ENCODE measurements around the gene RNF166.

The RNF166 gene

DNA sequence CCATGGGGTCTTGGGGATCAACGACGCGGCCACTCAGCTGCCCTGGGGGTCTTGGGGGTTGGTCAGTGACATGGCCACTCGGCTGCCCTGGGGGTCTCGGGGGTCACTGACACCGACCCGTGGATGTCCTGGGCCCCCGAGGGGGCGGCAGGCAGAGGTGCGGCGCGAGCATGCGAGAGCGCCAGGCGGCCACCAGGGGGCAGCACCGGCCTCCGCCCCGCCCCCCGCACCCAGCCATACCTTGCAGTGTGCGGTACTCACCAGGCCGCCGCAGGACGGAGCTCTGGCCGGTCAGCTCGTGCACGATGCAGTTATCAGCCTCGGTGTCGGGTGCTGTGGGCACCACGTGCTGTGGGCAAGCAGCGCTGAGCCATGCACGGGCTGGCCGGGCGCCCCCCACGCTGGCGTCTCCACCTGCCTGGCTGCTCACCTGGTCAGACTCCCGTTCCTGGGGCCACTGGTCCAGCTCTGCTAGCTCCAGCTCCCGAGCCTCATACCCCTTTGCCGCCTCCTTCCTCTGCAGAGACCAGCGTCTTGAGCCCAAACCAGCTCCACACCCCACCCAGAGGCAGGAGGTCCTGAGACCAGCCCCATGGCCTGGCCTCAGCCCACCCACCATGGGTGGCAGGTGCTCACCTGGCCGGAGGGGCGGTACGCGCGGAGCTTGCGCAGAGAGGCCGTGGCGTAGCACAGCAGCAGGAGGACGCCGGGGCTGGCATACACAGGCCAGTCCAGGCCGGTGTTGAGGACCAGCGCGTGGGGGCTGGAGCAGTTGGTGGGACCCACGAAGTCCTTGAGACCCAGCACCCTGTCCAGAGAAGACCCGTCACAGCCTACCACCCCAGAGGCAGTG, 31.3 kb upstream of the RNF166 start:
- H3K27me3 ChIP-seq (ENCODE audit: control insufficient read depth, insufficient read depth, low read length), result no peaks in the 10 kb centered on the region
- H3K9ac ChIP-seq (ENCODE audit: low read length), result no peak overlapping the region
- H3K27ac ChIP-seq (ENCODE audit: low read length), result no peak overlapping the region
- H3K4me1 ChIP-seq (ENCODE audit: control insufficient read depth, low read depth, low read length), result no peaks in the 10 kb centered on the region
- H3K4me3 ChIP-seq (ENCODE audit: low read length), result no peak overlapping the region
- H3K36me3 ChIP-seq (ENCODE audit: control insufficient read depth, low read depth, low read length), result peaks cover 6% of the 10 kb centered on the region
- H3K9me3 ChIP-seq (ENCODE audit: control insufficient read depth, low read depth, low read length), result no peaks in the 10 kb centered on the region

DNA sequence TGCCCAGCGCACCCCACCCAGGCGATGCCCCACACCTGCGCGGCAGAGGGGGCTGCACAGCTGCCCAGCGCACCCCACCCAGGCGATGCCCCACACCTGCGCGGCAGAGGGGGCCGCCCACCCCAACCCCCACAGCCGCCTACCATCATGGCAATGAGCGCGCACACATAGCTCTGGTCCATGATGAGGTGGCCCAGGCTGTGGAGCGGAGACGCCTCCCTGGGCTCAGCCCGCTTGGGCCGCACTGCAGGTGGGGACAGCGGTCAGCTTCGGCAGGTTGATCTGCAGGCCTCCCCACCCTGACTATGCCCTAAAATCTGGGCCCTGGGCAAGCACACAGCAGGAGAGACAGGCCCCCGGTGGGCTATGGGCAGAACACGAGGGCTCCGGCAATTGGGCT, 30.3 kb upstream of the RNF166 start:
- H3K9me3 ChIP-seq (ENCODE audit: control insufficient read depth, low read depth, low read length), result no peaks in the 10 kb centered on the region
- H3K27me3 ChIP-seq (ENCODE audit: control insufficient read depth, insufficient read depth, low read length), result no peaks in the 10 kb centered on the region
- H3K4me1 ChIP-seq (ENCODE audit: control insufficient read depth, low read depth, low read length), result no peaks in the 10 kb centered on the region
- H3K9ac ChIP-seq (ENCODE audit: low read length), result no peak overlapping the region
- H3K4me3 ChIP-seq (ENCODE audit: low read length), result no peak overlapping the region
- peaks cover 6% of the 10 kb centered on the region for H3K36me3 ChIP-seq (ENCODE audit: control insufficient read depth, low read depth, low read length)
- no peak overlapping the region for H3K27ac ChIP-seq (ENCODE audit: low read length)

DNA sequence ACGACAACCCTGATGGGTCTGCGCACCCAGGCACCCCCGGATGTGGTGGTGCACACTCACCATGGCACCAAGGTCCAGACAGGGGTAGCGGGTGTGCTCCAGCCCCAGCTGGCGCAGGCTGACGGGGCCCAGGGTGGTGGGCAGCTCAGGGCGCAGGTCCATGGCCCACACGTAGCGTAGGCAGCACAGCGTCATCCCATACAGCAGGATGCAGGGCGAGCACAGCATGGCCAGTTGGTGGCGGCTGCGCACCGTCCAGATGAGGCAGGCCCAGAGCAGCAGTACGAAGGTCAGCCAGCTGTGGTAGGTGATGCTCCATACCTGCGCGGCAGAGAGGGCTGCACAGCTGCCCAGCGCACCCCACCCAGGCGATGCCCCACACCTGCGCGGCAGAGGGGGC, 29.9 kb upstream of the RNF166 start:
- Histone ChIP-seq H3K36me3 (ENCODE audit: control insufficient read depth, low read depth, low read length) (peaks cover 6% of the 10 kb centered on the region), H3K27me3 (ENCODE audit: control insufficient read depth, insufficient read depth, low read length) (no peaks in the 10 kb centered on the region), H3K9me3 (ENCODE audit: control insufficient read depth, low read depth, low read length) (no peaks in the 10 kb centered on the region), H3K4me3 (ENCODE audit: low read length) (no peak overlapping the region), H3K9ac (ENCODE audit: low read length) (no peak overlapping the region), H3K27ac (ENCODE audit: low read length) (no peak overlapping the region), H3K4me1 (ENCODE audit: control insufficient read depth, low read depth, low read length) (no peaks in the 10 kb centered on the region)

DNA sequence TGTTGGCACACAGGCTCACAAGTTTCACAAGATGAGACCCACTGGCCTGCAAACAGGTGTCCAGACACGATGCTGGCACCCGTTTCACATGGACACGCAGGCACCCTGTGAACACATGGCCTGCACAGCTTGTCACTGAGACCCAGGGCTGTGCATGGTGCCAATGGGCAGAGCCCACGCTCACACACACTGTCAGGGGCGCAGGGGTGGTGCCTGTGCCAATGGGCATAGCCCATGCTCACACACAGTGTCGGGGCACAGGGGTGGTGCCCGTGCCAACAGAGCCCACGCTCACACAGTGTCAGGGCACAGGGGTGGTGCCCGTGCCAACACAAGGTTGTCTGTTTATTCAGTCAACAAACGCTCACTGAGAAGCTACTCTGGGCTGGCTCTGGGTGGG, 29.4 kb upstream of the RNF166 start:
- Histone ChIP-seq H3K27ac (ENCODE audit: low read length) (no peak overlapping the region), H3K4me3 (ENCODE audit: low read length) (no peak overlapping the region), H3K9me3 (ENCODE audit: control insufficient read depth, low read depth, low read length) (no peaks in the 10 kb centered on the region), H3K36me3 (ENCODE audit: control insufficient read depth, low read depth, low read length) (peaks cover 6% of the 10 kb centered on the region), H3K27me3 (ENCODE audit: control insufficient read depth, insufficient read depth, low read length) (no peaks in the 10 kb centered on the region), H3K9ac (ENCODE audit: low read length) (no peak overlapping the region), H3K4me1 (ENCODE audit: control insufficient read depth, low read depth, low read length) (no peaks in the 10 kb centered on the region)

DNA sequence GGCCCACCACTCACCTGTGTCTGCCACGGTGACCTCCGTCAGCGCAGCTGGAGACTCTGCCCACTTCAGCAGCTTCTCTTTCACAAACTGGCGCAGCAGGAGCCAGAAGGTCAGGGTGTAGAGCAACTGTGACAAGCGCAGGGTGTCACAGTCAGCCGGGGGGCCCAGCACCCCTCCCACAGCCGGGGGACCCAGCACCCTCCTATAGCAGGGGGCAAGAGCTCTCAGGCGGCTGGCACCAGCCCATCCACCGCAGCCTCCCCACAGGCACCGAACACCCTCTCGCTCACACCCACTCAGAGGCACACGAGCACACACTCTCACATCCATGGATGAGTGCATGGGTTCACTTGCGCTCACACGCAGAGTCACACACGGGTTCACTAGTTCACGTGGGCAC, 28.9 kb upstream of the RNF166 start:
- no peaks in the 10 kb centered on the region for H3K9me3 ChIP-seq (ENCODE audit: control insufficient read depth, low read depth, low read length)
- H3K4me3 ChIP-seq (ENCODE audit: low read length), result no peak overlapping the region
- peaks cover 6% of the 10 kb centered on the region for H3K36me3 ChIP-seq (ENCODE audit: control insufficient read depth, low read depth, low read length)
- no peak overlapping the region for H3K9ac ChIP-seq (ENCODE audit: low read length)
- no peaks in the 10 kb centered on the region for H3K4me1 ChIP-seq (ENCODE audit: control insufficient read depth, low read depth, low read length)
- H3K27me3 ChIP-seq (ENCODE audit: control insufficient read depth, insufficient read depth, low read length), result no peaks in the 10 kb centered on the region
- H3K27ac ChIP-seq (ENCODE audit: low read length), result no peak overlapping the region

DNA sequence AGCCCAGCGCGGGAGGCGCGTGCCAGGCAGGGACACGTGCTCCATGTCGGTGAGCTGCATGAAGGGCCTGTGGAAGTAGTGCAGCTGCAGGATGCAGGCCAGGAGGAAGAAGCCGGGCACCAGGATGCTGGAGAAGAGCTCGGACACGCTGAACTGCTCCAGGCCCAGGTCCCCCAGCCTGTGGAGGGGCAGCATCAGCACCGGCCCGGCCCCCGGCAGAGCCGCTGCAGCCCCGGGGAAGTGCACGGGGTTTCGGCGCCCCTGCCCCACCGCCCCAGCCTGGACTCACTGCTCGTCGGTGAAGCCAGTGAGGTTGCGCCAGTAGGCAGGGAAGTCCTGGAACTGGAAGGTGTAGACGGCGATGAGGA, 28.1 kb upstream of the RNF166 start:
- Histone ChIP-seq H3K9me3 (ENCODE audit: control insufficient read depth, low read depth, low read length) (no peaks in the 10 kb centered on the region), H3K36me3 (ENCODE audit: control insufficient read depth, low read depth, low read length) (peaks cover 6% of the 10 kb centered on the region), H3K27ac (ENCODE audit: low read length) (no peak overlapping the region), H3K4me3 (ENCODE audit: low read length) (no peak overlapping the region), H3K4me1 (ENCODE audit: control insufficient read depth, low read depth, low read length) (no peaks in the 10 kb centered on the region), H3K27me3 (ENCODE audit: control insufficient read depth, insufficient read depth, low read length) (no peaks in the 10 kb centered on the region), H3K9ac (ENCODE audit: low read length) (no peak overlapping the region)

DNA sequence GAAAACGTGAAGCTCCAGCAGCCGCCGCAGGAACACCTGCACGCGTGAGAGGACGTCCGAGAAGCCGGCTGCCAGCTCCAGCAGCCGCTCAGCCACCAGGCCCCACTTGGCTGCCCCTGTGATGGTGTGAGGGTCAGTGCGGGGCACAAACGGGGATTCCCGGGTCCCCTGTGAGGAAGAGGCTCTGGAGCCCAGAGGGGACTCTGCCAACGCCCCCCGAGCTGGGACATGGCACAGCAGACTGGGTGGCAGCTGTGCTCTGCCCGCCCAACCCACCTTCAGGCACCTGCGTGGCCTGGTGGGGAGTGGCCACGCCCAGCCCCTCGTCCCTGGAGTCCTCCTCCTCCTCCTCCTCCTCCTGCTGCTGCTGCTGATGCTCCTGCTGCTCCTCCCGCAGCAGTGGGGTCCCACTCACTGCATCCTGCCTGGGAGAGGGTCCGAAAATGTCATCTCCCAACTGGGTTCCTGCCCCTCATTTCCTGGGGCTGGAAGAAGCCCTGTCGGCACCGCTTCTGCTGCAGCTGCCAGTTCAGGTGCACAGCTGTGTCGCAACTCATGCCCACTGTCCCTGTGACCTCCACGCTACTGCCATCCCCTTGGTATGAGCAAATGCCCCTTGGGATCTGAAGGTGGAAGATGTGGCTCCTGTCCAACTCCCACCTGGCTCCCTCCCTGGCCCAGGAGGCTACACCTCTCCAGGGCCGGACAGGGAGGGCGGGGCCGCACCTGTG, 27.6 kb upstream of the RNF166 start:
- no peaks in the 10 kb centered on the region for H3K4me1 ChIP-seq (ENCODE audit: control insufficient read depth, low read depth, low read length)
- no peak overlapping the region for H3K9ac ChIP-seq (ENCODE audit: low read length)
- H3K27me3 ChIP-seq (ENCODE audit: control insufficient read depth, insufficient read depth, low read length), result no peaks in the 10 kb centered on the region
- H3K9me3 ChIP-seq (ENCODE audit: control insufficient read depth, low read depth, low read length), result no peaks in the 10 kb centered on the region
- no peak overlapping the region for H3K27ac ChIP-seq (ENCODE audit: low read length)
- peaks cover 6% of the 10 kb centered on the region for H3K36me3 ChIP-seq (ENCODE audit: control insufficient read depth, low read depth, low read length)
- H3K4me3 ChIP-seq (ENCODE audit: low read length), result no peak overlapping the region

DNA sequence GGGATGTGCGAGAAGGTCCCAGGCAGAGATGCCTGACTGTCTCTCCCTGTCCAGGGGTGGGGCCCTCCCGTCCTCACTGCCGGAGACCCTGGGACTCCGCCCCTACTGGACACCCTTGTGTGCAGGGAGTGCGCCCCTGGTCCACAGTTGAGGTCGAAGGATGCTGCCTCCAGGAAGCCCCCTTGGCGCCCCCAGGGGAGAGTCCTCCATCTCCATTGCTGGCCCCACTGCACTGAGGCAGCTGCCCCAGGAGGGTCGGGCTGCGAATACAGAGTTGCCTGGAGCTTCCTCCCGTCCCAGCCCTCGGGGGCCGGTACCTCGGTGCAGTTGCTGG, 26.7 kb upstream of the RNF166 start:
- Histone ChIP-seq H3K27ac (ENCODE audit: low read length) (no peak overlapping the region), H3K4me1 (ENCODE audit: control insufficient read depth, low read depth, low read length) (no peaks in the 10 kb centered on the region), H3K9me3 (ENCODE audit: control insufficient read depth, low read depth, low read length) (no peaks in the 10 kb centered on the region), H3K36me3 (ENCODE audit: control insufficient read depth, low read depth, low read length) (peaks cover 6% of the 10 kb centered on the region), H3K4me3 (ENCODE audit: low read length) (no peak overlapping the region), H3K9ac (ENCODE audit: low read length) (no peak overlapping the region), H3K27me3 (ENCODE audit: control insufficient read depth, insufficient read depth, low read length) (no peaks in the 10 kb centered on the region)

DNA sequence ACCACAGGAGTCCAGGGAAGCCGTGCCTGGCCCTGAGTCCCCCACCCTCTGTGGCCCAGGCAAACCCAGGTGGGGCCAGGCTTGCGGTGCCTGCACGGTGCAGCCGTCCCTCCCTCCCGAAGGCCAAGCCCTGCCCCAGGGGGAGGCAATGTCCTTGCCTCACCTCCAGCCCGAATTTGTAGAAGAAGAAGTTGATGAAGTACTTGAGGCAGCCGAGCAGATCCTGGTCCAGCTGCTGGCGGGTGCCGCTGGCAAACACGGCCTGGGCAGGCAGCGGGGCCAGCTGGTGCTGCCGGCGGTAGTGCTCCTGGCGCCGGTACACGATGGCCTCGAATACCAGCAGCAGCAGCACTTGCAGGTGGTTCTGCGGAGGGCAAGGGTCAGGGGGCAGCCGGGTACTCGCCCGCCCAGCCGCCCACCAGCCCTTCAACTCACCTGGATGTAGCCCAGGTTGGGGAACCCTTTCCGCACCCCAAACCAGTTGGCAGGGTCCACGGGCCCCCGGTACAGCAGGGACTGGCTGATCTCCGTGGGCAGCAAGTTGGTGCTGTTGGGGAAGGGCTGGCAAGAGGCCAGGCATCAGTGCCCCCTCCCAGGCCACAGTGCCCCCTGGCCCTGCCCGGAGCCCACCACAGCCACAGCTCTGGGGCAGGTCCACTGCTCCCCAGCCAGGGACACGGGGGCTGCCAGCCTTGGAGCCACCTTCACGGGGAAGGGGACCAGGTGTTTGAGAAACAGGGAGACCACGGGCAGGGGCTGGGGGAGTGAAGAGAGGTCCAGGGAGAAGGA, 26.2 kb upstream of the RNF166 start:
- no peaks in the 10 kb centered on the region for H3K27me3 ChIP-seq (ENCODE audit: control insufficient read depth, insufficient read depth, low read length)
- no peaks in the 10 kb centered on the region for H3K4me1 ChIP-seq (ENCODE audit: control insufficient read depth, low read depth, low read length)
- H3K36me3 ChIP-seq (ENCODE audit: control insufficient read depth, low read depth, low read length), result peaks cover 6% of the 10 kb centered on the region
- H3K27ac ChIP-seq (ENCODE audit: low read length), result no peak overlapping the region
- no peak overlapping the region for H3K4me3 ChIP-seq (ENCODE audit: low read length)
- no peak overlapping the region for H3K9ac ChIP-seq (ENCODE audit: low read length)
- no peaks in the 10 kb centered on the region for H3K9me3 ChIP-seq (ENCODE audit: control insufficient read depth, low read depth, low read length)

DNA sequence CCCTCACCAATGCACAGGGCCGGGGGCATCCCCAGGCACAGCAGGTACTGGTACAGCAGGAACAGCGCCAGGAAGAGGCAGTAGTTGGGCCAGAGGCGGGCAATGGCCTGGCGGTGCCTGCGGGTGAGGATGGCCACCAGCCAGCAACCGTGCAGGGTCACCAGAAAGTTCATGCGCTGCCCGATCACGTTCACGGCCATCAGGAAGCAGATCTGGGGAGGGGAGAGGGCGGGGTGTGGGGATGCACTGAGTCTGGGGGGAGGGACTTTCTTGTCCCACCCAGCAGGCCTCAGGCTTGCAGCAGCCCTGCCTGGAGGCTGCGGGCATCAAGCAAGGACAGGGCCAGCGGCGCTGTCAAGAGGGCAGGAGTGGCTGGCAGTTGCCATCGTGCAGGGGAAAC, 25.5 kb upstream of the RNF166 start:
- Histone ChIP-seq H3K4me3 (ENCODE audit: low read length) (no peak overlapping the region), H3K27ac (ENCODE audit: low read length) (no peak overlapping the region), H3K9ac (ENCODE audit: low read length) (no peak overlapping the region), H3K4me1 (ENCODE audit: control insufficient read depth, low read depth, low read length) (no peaks in the 10 kb centered on the region), H3K36me3 (ENCODE audit: control insufficient read depth, low read depth, low read length) (peaks cover 6% of the 10 kb centered on the region), H3K9me3 (ENCODE audit: control insufficient read depth, low read depth, low read length) (no peaks in the 10 kb centered on the region), H3K27me3 (ENCODE audit: control insufficient read depth, insufficient read depth, low read length) (no peaks in the 10 kb centered on the region)

DNA sequence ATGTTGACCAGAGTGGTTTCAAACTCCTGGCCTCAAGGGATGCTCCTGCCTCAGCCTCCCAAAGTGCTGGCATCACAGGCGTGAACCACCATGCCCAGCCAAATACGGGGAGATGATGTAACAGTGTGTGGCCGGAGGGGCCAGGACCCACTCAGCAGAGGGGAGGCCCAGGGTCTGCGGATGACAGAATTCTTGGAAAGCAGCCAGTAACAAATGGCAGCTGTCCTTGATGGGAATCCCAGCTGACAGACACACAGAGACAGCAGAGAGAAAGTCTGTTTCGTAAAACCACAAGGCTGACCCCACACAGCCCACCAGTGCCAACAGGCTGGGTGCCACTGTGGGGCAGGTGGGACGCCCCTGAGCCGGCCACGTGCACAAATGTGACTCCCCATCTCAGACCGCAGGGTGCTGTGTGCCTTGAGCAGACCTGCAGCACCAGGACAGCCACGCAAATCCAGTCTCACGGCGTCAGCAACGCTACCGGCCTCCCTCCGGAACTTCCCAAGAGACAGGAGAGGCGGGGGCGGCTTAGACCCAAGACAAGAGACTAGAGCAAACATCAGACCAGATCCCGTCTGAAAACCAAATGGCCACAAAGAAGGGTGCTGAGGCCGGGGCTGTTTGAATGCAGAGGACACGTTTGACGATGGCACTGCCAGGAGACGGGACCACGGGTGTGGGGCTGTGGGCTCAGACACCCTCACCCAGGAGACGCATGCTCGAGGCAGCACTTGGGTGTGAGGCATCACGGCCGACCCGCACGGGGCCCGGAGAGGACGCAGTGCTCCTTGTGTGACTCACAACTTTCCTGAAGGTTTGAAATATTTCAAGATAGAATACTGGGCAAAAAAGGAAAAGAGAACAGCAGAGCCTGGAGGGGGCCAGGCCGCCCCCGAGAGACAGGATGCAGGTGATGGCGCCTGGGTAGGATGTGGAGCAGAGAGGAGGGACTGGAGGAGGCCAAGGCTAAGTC, 24.7 kb upstream of the RNF166 start:
- H3K9me3 ChIP-seq (ENCODE audit: control insufficient read depth, low read depth, low read length), result no peaks in the 10 kb centered on the region

More for the DNA sequence above, 24.7 kb upstream of the RNF166 start:
- no peak overlapping the region for H3K9ac ChIP-seq (ENCODE audit: low read length)
- no peak overlapping the region for H3K27ac ChIP-seq (ENCODE audit: low read length)
- no peak overlapping the region for H3K4me3 ChIP-seq (ENCODE audit: low read length)
- H3K4me1 ChIP-seq (ENCODE audit: control insufficient read depth, low read depth, low read length), result no peaks in the 10 kb centered on the region
- no peaks in the 10 kb centered on the region for H3K27me3 ChIP-seq (ENCODE audit: control insufficient read depth, insufficient read depth, low read length)
- H3K36me3 ChIP-seq (ENCODE audit: control insufficient read depth, low read depth, low read length), result peaks cover 6% of the 10 kb centered on the region

All from iPS-18a (cell line).